Measurements from ENCODE around the gene MCOLN2. TPM values are rescaled to one million over a fixed set of nuclear protein-coding genes. Genes with fewer than 3 reads are reported as not detected.

Gene MCOLN2
- total and polyA plus RNA-seq, 2 experiments from 2014 or later, result 0.31 TPM; not detected in 1

- Histone ChIP-seq H3K4me3 (no peak overlapping the region), H3K4me2 (ENCODE audit: unreplicated experiment) (no peak overlapping the region), H3K4me1 (ENCODE audit: insufficient read depth) (no peaks in the 10 kb centered on the region), H3F3A (ENCODE audit: insufficient read depth) (no peaks in the 10 kb centered on the region), H3K79me2 (ENCODE audit: insufficient read depth) (no peaks in the 10 kb centered on the region), H4K20me1 (ENCODE audit: insufficient read depth) (no peaks in the 10 kb centered on the region), H3K27ac (no peak overlapping the region), H3K9ac (no peak overlapping the region), H3K9me3 (ENCODE audit: low read depth) (no peaks in the 10 kb centered on the region), H3K36me3 (ENCODE audit: low read depth) (no peaks in the 10 kb centered on the region), H3K27me3 (replicated peaks; ENCODE audit: insufficient read depth) (no peaks in the 10 kb centered on the region), H3K9me2 (ENCODE audit: insufficient read depth) (no peaks in the 10 kb centered on the region), H2AFZ (no peak overlapping the region)
- no peak for TF ChIP-seq EZH2 (IDR thresholded peaks at IDR 0.05; ENCODE audit: insufficient read depth, poor library complexity, severe bottlenecking)
- TF ChIP-seq EZH2phosphoT487 (IDR thresholded peaks at IDR 0.05; ENCODE audit: insufficient read depth, low read depth), result no peak
- in situ Hi-C loops (cut with MboI), result no loop called here
- 70 to 75% methylated on average over 3 of the region's 3 CpGs for WGBS, 2 experiments (ENCODE audit: low coverage in 1 of 2, low lambda C conversion rate in 2 of 2, missing lambda C conversion rate in 2 of 2)
- DNase-seq, result no peak
These were observed 73.6 kb downstream of the MCOLN2 start for GRCh38 chr1:84923317-84923716.

GRCh38 chr1:84920159-84920558 is 76.8 kb downstream of the MCOLN2 start:
- Histone ChIP-seq H3K9me2 (ENCODE audit: insufficient read depth) (no peaks in the 10 kb centered on the region), H3K27me3 (replicated peaks; ENCODE audit: insufficient read depth) (no peaks in the 10 kb centered on the region), H4K20me1 (ENCODE audit: insufficient read depth) (no peaks in the 10 kb centered on the region), H3K27ac (no peak overlapping the region), H3K4me2 (ENCODE audit: unreplicated experiment) (no peak overlapping the region), H3K36me3 (ENCODE audit: low read depth) (no peaks in the 10 kb centered on the region), H3F3A (ENCODE audit: insufficient read depth) (no peaks in the 10 kb centered on the region), H3K9me3 (ENCODE audit: low read depth) (no peaks in the 10 kb centered on the region), H3K9ac (no peak overlapping the region), H3K79me2 (ENCODE audit: insufficient read depth) (no peaks in the 10 kb centered on the region), H2AFZ (no peak overlapping the region), H3K4me3 (no peak overlapping the region), H3K4me1 (ENCODE audit: insufficient read depth) (no peaks in the 10 kb centered on the region)
- in situ Hi-C loops (cut with MboI), result no loop called here
- TF ChIP-seq EZH2 (IDR thresholded peaks at IDR 0.05; ENCODE audit: insufficient read depth, poor library complexity, severe bottlenecking) (no peak), EZH2phosphoT487 (IDR thresholded peaks at IDR 0.05; ENCODE audit: insufficient read depth, low read depth) (no peak)
- 100% methylated on average over 1 of the region's 1 CpG for WGBS, 2 experiments (ENCODE audit: low coverage in 1 of 2, low lambda C conversion rate in 2 of 2, missing lambda C conversion rate in 2 of 2)
- DNase-seq, result no peak

GRCh38 chr1:84919461-84919970 is 77.4 kb downstream of the MCOLN2 start:
- H3K9ac ChIP-seq, result no peak overlapping the region
- no peak overlapping the region for H2AFZ ChIP-seq
- no peak overlapping the region for H3K4me2 ChIP-seq (ENCODE audit: unreplicated experiment)
- no peaks in the 10 kb centered on the region for H3K27me3 ChIP-seq (replicated peaks; ENCODE audit: insufficient read depth)
- H3K9me3 ChIP-seq (ENCODE audit: low read depth), result no peaks in the 10 kb centered on the region
- no peaks in the 10 kb centered on the region for H4K20me1 ChIP-seq (ENCODE audit: insufficient read depth)
- no peaks in the 10 kb centered on the region for H3K79me2 ChIP-seq (ENCODE audit: insufficient read depth)
- H3K4me1 ChIP-seq (ENCODE audit: insufficient read depth), result no peaks in the 10 kb centered on the region
- H3K36me3 ChIP-seq (ENCODE audit: low read depth), result no peaks in the 10 kb centered on the region
- no peaks in the 10 kb centered on the region for H3F3A ChIP-seq (ENCODE audit: insufficient read depth)
- no peak for TF ChIP-seq EZH2 (IDR thresholded peaks at IDR 0.05; ENCODE audit: insufficient read depth, poor library complexity, severe bottlenecking)
- TF ChIP-seq EZH2phosphoT487 (IDR thresholded peaks at IDR 0.05; ENCODE audit: insufficient read depth, low read depth), result no peak
- no peak for DNase-seq
- no peak overlapping the region for H3K4me3 ChIP-seq
- no peak overlapping the region for H3K27ac ChIP-seq
- no peaks in the 10 kb centered on the region for H3K9me2 ChIP-seq (ENCODE audit: insufficient read depth)
- in situ Hi-C loops (cut with MboI), result loop anchor here (10.0 kb wide), 1 partner anchor 765 kb away; no protein-coding TSS in a partner anchor
- WGBS, 2 experiments (ENCODE audit: low coverage in 1 of 2, low lambda C conversion rate in 2 of 2, missing lambda C conversion rate in 2 of 2), result 55 to 58% methylated on average over 4 of the region's 4 CpGs

- TF ChIP-seq EZH2 (IDR thresholded peaks at IDR 0.05; ENCODE audit: insufficient read depth, poor library complexity, severe bottlenecking), result no peak
- no peak for TF ChIP-seq EZH2phosphoT487 (IDR thresholded peaks at IDR 0.05; ENCODE audit: insufficient read depth, low read depth)
- H3K79me2 ChIP-seq (ENCODE audit: insufficient read depth), result no peaks in the 10 kb centered on the region
- DNase-seq, result no peak
- H4K20me1 ChIP-seq (ENCODE audit: insufficient read depth), result no peaks in the 10 kb centered on the region
- H2AFZ ChIP-seq, result no peak overlapping the region
- no peaks in the 10 kb centered on the region for H3K36me3 ChIP-seq (ENCODE audit: low read depth)
- H3K27ac ChIP-seq, result no peak overlapping the region
- in situ Hi-C loops (cut with MboI), result loop anchor here (10.0 kb wide), 1 partner anchor 764 kb away; no protein-coding TSS in a partner anchor
- 41 to 48% methylated on average over 5 of the region's 5 CpGs for WGBS, 2 experiments (ENCODE audit: low coverage in 1 of 2, low lambda C conversion rate in 2 of 2, missing lambda C conversion rate in 2 of 2)
- H3K27me3 ChIP-seq (replicated peaks; ENCODE audit: insufficient read depth), result no peaks in the 10 kb centered on the region
- H3K4me2 ChIP-seq (ENCODE audit: unreplicated experiment), result no peak overlapping the region
- H3K9ac ChIP-seq, result no peak overlapping the region
- H3F3A ChIP-seq (ENCODE audit: insufficient read depth), result no peaks in the 10 kb centered on the region
- no peaks in the 10 kb centered on the region for H3K4me1 ChIP-seq (ENCODE audit: insufficient read depth)
- H3K9me3 ChIP-seq (ENCODE audit: low read depth), result no peaks in the 10 kb centered on the region
- no peak overlapping the region for H3K4me3 ChIP-seq
- no peaks in the 10 kb centered on the region for H3K9me2 ChIP-seq (ENCODE audit: insufficient read depth)
These were observed 78.1 kb downstream of the MCOLN2 start for GRCh38 chr1:84918726-84919336.
